Myometrial cell (primary cell): Measurements from ENCODE around the gene C6orf47. TPM values are rescaled to one million over a fixed set of nuclear protein-coding genes. Genes with fewer than 3 reads are reported as not detected.

Experiments
- total RNA-seq: library from RNA; depleted of rRNA; stranded (reverse); fragments of >200 nt; gene quantifications from 2 replicates; pipeline ENCODE4 v1.2.3, GENCODE V29; 2015

The C6orf47 gene
- 17.0 and 20.9 TPM in 2 replicates for total RNA-seq

GRCh38 chr6:31660381-31661261 is at the start of gene C6orf47:
Gene C6orf47, minus strand, starts transcription at chr6:31660778. Its CDS starts 831 bp downstream, at chr6:31659947.

GRCh38 chr6:31706599-31706998 is 46.0 kb upstream of the C6orf47 start, which contains the start of gene LY6G6F:
Gene LY6G6F, plus strand, starts transcription at chr6:31706866. Its CDS starts 41 bp downstream, at chr6:31706907.

GRCh38 chr6:31702819-31703716 is 42.5 kb upstream of the C6orf47 start, which contains the start of gene ABHD16A:
Gene ABHD16A, minus strand, starts transcription at chr6:31703324. Its CDS starts 43 bp downstream, at chr6:31703281.

GRCh38 chr6:31680226-31681134 is 19.9 kb upstream of the C6orf47 start, which contains the start of gene LY6G5C:
Gene LY6G5C, minus strand, starts transcription at chr6:31681067. Its CDS starts 694 bp downstream, at chr6:31680373.

GRCh38 chr6:31669676-31670075 is 9.1 kb upstream of the C6orf47 start, which contains the start of gene LY6G5B:
Gene LY6G5B, plus strand, starts transcription at chr6:31669976. Its CDS starts 975 bp downstream, at chr6:31670951.

GRCh38 chr6:31665501-31666336 is 5.1 kb upstream of the C6orf47 start, which contains the start of gene CSNK2B:
Gene CSNK2B, plus strand, starts transcription at chr6:31666080. Its CDS starts 752 bp downstream, at chr6:31666832.

GRCh38 chr6:31664790-31665500 is 4.4 kb upstream of the C6orf47 start, which contains the start of gene GPANK1:
Gene GPANK1, minus strand, starts transcription at chr6:31664997. Its CDS starts 519 bp downstream, at chr6:31664478.

GRCh38 chr6:31655349-31656237 is 5.0 kb downstream of the C6orf47 start, which contains the start of gene APOM:
Gene APOM, plus strand, starts transcription at chr6:31655894. Its CDS starts 73 bp downstream, at chr6:31655967.

GRCh38 chr6:31620586-31621319 is 39.8 kb downstream of the C6orf47 start, which contains the start of gene PRRC2A:
Gene PRRC2A, plus strand, starts transcription at chr6:31620715. Its CDS starts 2,075 bp downstream, at chr6:31622790.

GRCh38 chr6:31614684-31615578 is 45.6 kb downstream of the C6orf47 start, which contains the start of gene AIF1:
Gene AIF1, plus strand, starts transcription at chr6:31615234. Its CDS starts 96 bp downstream, at chr6:31615330.

Other genes starting within 250 kb of the C6orf47 start
- 25.7 and 26.2 TPM in 2 replicates for gene MICB, start 162.6 kb downstream of the C6orf47 start, total RNA-seq
- not detected in 2 replicates for gene MCCD1, start 131.8 kb downstream of the C6orf47 start, total RNA-seq
- 564 and 622 TPM in 2 replicates for gene DDX39B, start 118.8 kb downstream of the C6orf47 start, total RNA-seq
- 0.18 and 0.58 TPM in 2 replicates for gene ATP6V1G2, start 114.2 kb downstream of the C6orf47 start, total RNA-seq
- gene NFKBIL1, start 113.2 kb downstream of the C6orf47 start, total RNA-seq: 22.0 and 28.5 TPM in 2 replicates
- not detected in 2 replicates for gene LTA, start 88.5 kb downstream of the C6orf47 start, total RNA-seq
- gene TNF, start 85.2 kb downstream of the C6orf47 start, total RNA-seq: not detected in 2 replicates
- gene LTB, start 78.4 kb downstream of the C6orf47 start, total RNA-seq: not detected in 2 replicates
- gene LST1, start 74.5 kb downstream of the C6orf47 start, total RNA-seq: not detected in 2 replicates
- gene NCR3, start 67.8 kb downstream of the C6orf47 start, total RNA-seq: not detected in 2 replicates
- gene AIF1, start 45.5 kb downstream of the C6orf47 start, total RNA-seq: not detected in 2 replicates
- 77.8 and 81.9 TPM in 2 replicates for gene PRRC2A, start 40.1 kb downstream of the C6orf47 start, total RNA-seq
- gene BAG6, start 8.1 kb downstream of the C6orf47 start, total RNA-seq: 241 and 292 TPM in 2 replicates
- 1.4 and 1.7 TPM in 2 replicates for gene APOM, start 4.9 kb downstream of the C6orf47 start, total RNA-seq
- 12.4 and 16.1 TPM in 2 replicates for gene GPANK1, start 4.2 kb upstream of the C6orf47 start, total RNA-seq
- 281 and 300 TPM in 2 replicates for gene CSNK2B, start 5.3 kb upstream of the C6orf47 start, total RNA-seq
- 0.58 and 2.7 TPM in 2 replicates for gene LY6G5B, start 9.2 kb upstream of the C6orf47 start, total RNA-seq
- gene LY6G5C, start 20.3 kb upstream of the C6orf47 start, total RNA-seq: 0.29 and 1.1 TPM in 2 replicates
- 41.6 and 52.5 TPM in 2 replicates for gene ABHD16A, start 42.5 kb upstream of the C6orf47 start, total RNA-seq
- not detected in 2 replicates for gene LY6G6F, start 46.1 kb upstream of the C6orf47 start, total RNA-seq
- gene LY6G6D, start 54.6 kb upstream of the C6orf47 start, total RNA-seq: not detected in 2 replicates
- gene LY6G6C, start 61.0 kb upstream of the C6orf47 start, total RNA-seq: not detected in 2 replicates
- gene MPIG6B, start 62.6 kb upstream of the C6orf47 start, total RNA-seq: not detected in 2 replicates
- 63.1 and 65.7 TPM in 2 replicates for gene DDAH2, start 68.5 kb upstream of the C6orf47 start, total RNA-seq
- gene CLIC1, start 75.8 kb upstream of the C6orf47 start, total RNA-seq: 1,096 and 1,127 TPM in 2 replicates
- gene MSH5, start 79.2 kb upstream of the C6orf47 start, total RNA-seq: 7.8 and 16.7 TPM in 2 replicates
- 1.8 and 2.3 TPM in 2 replicates for gene SAPCD1, start 101.9 kb upstream of the C6orf47 start, total RNA-seq
- gene VWA7, start 116.5 kb upstream of the C6orf47 start, total RNA-seq: under 0.01 TPM in 1 of 2 replicates, not detected in the other
- 102 and 105 TPM in 2 replicates for gene VARS1, start 135.0 kb upstream of the C6orf47 start, total RNA-seq
- gene LSM2, start 146.2 kb upstream of the C6orf47 start, total RNA-seq: 85.3 and 118 TPM in 2 replicates
- gene HSPA1L, start 154.5 kb upstream of the C6orf47 start, total RNA-seq: 0.29 and 0.35 TPM in 2 replicates
- gene HSPA1A, start 154.8 kb upstream of the C6orf47 start, total RNA-seq: 38.1 and 41.2 TPM in 2 replicates
- 59.4 and 73.5 TPM in 2 replicates for gene HSPA1B, start 167.0 kb upstream of the C6orf47 start, total RNA-seq
- gene NEU1, start 202.0 kb upstream of the C6orf47 start, total RNA-seq: 71.2 and 73.9 TPM in 2 replicates
- gene SLC44A4, start 218.2 kb upstream of the C6orf47 start, total RNA-seq: 0.18 TPM in 1 of 2 replicates, not detected in the other
- 44.7 and 47.9 TPM in 2 replicates for gene EHMT2, start 236.9 kb upstream of the C6orf47 start, total RNA-seq
- 2.0 and 2.3 TPM in 2 replicates for gene ZBTB12, start 241.3 kb upstream of the C6orf47 start, total RNA-seq